ENCODE data around the gene PLOD3.
A peak's percentile ranks its signal among the peaks of the same experiment; 100 is the strongest.
"Not testable (repeated sequence)": the region's sequence is repeated elsewhere in the genome, so short reads cannot be mapped to it uniquely, and the experiment has no call there.

PLOD3 gene

GRCh38 chr7:101217388-101218235 is at the start of gene PLOD3, which contains the start of gene ZNHIT1:
PLOD3 (minus strand) TSS chr7:101217581; CDS start chr7:101217274, 307 bp downstream.
ZNHIT1 (plus strand) TSS chr7:101218165; CDS start chr7:101218196, 31 bp downstream.
- TF ChIP-seq CTCF (IDR thresholded peaks at IDR 0.05; ENCODE audit: low read depth, low read length): no peak
- TF ChIP-seq POLR2A (IDR thresholded peaks at IDR 0.05; ENCODE audit: extremely low read depth, insufficient read length): peak; percentile 69
- TF ChIP-seq MYC (IDR thresholded peaks at IDR 0.05; ENCODE audit: low read depth, low read length): peak; percentile 80
- TF ChIP-seq MAX (IDR thresholded peaks at IDR 0.05; ENCODE audit: low read depth, low read length): peak; percentile 63
- peak within 1 kb of the TSS; percentile 98 for H3K4me3 ChIP-seq (ENCODE audit: low read depth, low read length)
- peak; percentile 99 for DNase-seq (ENCODE audit: low read depth)

GRCh38 chr7:101265622-101266516 is 48.5 kb upstream of the PLOD3 start:
- H3K4me3 ChIP-seq (ENCODE audit: low read depth, low read length): no peak overlapping the region
- TF ChIP-seq POLR2A (IDR thresholded peaks at IDR 0.05; ENCODE audit: extremely low read depth, insufficient read length) (no peak), CTCF (IDR thresholded peaks at IDR 0.05; ENCODE audit: low read depth, low read length) (no peak), MAX (IDR thresholded peaks at IDR 0.05; ENCODE audit: low read depth, low read length) (no peak), MYC (IDR thresholded peaks at IDR 0.05; ENCODE audit: low read depth, low read length) (no peak)
- DNase-seq (ENCODE audit: low read depth): no peak

GRCh38 chr7:101264102-101264706 is 46.8 kb upstream of the PLOD3 start:
- not testable (repeated sequence) for H3K4me3 ChIP-seq (ENCODE audit: low read depth, low read length)
- TF ChIP-seq MAX (IDR thresholded peaks at IDR 0.05; ENCODE audit: low read depth, low read length) (peak; percentile 97), MYC (IDR thresholded peaks at IDR 0.05; ENCODE audit: low read depth, low read length) (peak; percentile 82)
- DNase-seq (ENCODE audit: low read depth): peak; percentile 65

GRCh38 chr7:101258243-101258731 is 40.9 kb upstream of the PLOD3 start:
- no peak overlapping the region for H3K4me3 ChIP-seq (ENCODE audit: low read depth, low read length)
- TF ChIP-seq MAX (IDR thresholded peaks at IDR 0.05; ENCODE audit: low read depth, low read length) (no peak), MYC (IDR thresholded peaks at IDR 0.05; ENCODE audit: low read depth, low read length) (no peak)

GRCh38 chr7:101255796-101256195 is 38.4 kb upstream of the PLOD3 start:
- TF ChIP-seq POLR2A (IDR thresholded peaks at IDR 0.05; ENCODE audit: extremely low read depth, insufficient read length): no peak
- DNase-seq (ENCODE audit: low read depth): no peak
- no peak overlapping the region for H3K4me3 ChIP-seq (ENCODE audit: low read depth, low read length)

More at GRCh38 chr7:101258243-101258731, 40.9 kb upstream of the PLOD3 start:
- no peak for DNase-seq (ENCODE audit: low read depth)

- not testable (repeated sequence) for H3K4me3 ChIP-seq (ENCODE audit: low read depth, low read length); DNase-seq (ENCODE audit: low read depth)
Measured at GRCh38 chr7:101253199-101253598, 35.8 kb upstream of the PLOD3 start.

- peak; percentile 100 for DNase-seq (ENCODE audit: low read depth)
- peak; percentile 88 for TF ChIP-seq POLR2A (IDR thresholded peaks at IDR 0.05; ENCODE audit: extremely low read depth, insufficient read length)
- peak; percentile 89 for TF ChIP-seq MAX (IDR thresholded peaks at IDR 0.05; ENCODE audit: low read depth, low read length)
- peak; percentile 84; the same call in 1 of the 2 replicates for TF ChIP-seq MYC (IDR thresholded peaks at IDR 0.05; ENCODE audit: low read depth, low read length)
- no peak for TF ChIP-seq CTCF (IDR thresholded peaks at IDR 0.05; ENCODE audit: low read depth, low read length)
- peak overlapping the region; percentile 94 for H3K4me3 ChIP-seq (ENCODE audit: low read depth, low read length)
Measured at GRCh38 chr7:101251871-101252659, 34.7 kb upstream of the PLOD3 start.
